Inflammatory macrophage treated with lipopolysaccharide for 1 hour (primary cell): ENCODE results near the gene GBA3.

Source experiments
- DNase-seq, 2 donors: peaks; one replicate each; pipeline ENCODE4 v3.0.0-alpha.2; 2020 to 2022

GBA3 gene

GRCh38 chr4:22692736-22693135, at the start of gene GBA3:
GBA3 (plus strand) TSS chr4:22692937.
- DNase-seq: no peak

- DNase-seq: no peak
These were observed 48.8 kb upstream of the GBA3 start for GRCh38 chr4:22643952-22644351.

- DNase-seq: no peak
These were observed 47.1 kb upstream of the GBA3 start for GRCh38 chr4:22645481-22646182.

- no peak for DNase-seq
These were observed 43.7 kb upstream of the GBA3 start for GRCh38 chr4:22648996-22649395.

GRCh38 chr4:22650771-22651170, 42.0 kb upstream of the GBA3 start:
- no peak for DNase-seq

- no peak for DNase-seq
These were observed 39.0 kb upstream of the GBA3 start for GRCh38 chr4:22653752-22654151.

- DNase-seq: no peak
These were observed 31.3 kb upstream of the GBA3 start for GRCh38 chr4:22661443-22661842.

- DNase-seq: no peak
These were observed 25.3 kb upstream of the GBA3 start for GRCh38 chr4:22667332-22667940.

GRCh38 chr4:22668301-22668700, 24.4 kb upstream of the GBA3 start:
- DNase-seq: peak; percentile 65 to 73

- DNase-seq: no peak
These were observed 24.0 kb upstream of the GBA3 start for GRCh38 chr4:22668702-22669101.

- DNase-seq: peak in 1 of 2 donors; percentile 2
These were observed 21.8 kb upstream of the GBA3 start for GRCh38 chr4:22670956-22671355.

- DNase-seq: no peak
These were observed 20.2 kb upstream of the GBA3 start for GRCh38 chr4:22672519-22672918.

GRCh38 chr4:22672944-22673343, 19.8 kb upstream of the GBA3 start:
- no peak for DNase-seq

- DNase-seq: no peak
These were observed 18.0 kb upstream of the GBA3 start for GRCh38 chr4:22674700-22675099.

- no peak for DNase-seq
These were observed 16.7 kb upstream of the GBA3 start for GRCh38 chr4:22676063-22676462.

- DNase-seq: no peak
These were observed 15.0 kb upstream of the GBA3 start for GRCh38 chr4:22677780-22678179.

- DNase-seq: peak in 1 of 2 donors; percentile 18
These were observed 13.5 kb upstream of the GBA3 start for GRCh38 chr4:22678940-22679854.

GRCh38 chr4:22680065-22680642, 12.6 kb upstream of the GBA3 start:
- DNase-seq: no peak

GRCh38 chr4:22683726-22684125, 9.0 kb upstream of the GBA3 start:
- no peak for DNase-seq

- no peak for DNase-seq
These were observed 6.6 kb upstream of the GBA3 start for GRCh38 chr4:22686141-22686540.

GRCh38 chr4:22688236-22688635, 4.5 kb upstream of the GBA3 start:
- DNase-seq: no peak

GRCh38 chr4:22689428-22689827, 3.3 kb upstream of the GBA3 start:
- DNase-seq: no peak

GRCh38 chr4:22695029-22695428, 2.3 kb downstream of the GBA3 start:
- no peak for DNase-seq
